Ovary (tissue), 3 donors: ENCODE measurements around the gene ISYNA1.

Source experiments
- EP300 ChIP-seq: sonication (generic); formaldehyde crosslinking; IDR thresholded peaks from one replicate; pipeline ENCODE4 v1.6.1; 2017; ENCODE audit warnings: antibody characterized with exemption
- POLR2A ChIP-seq: fragments of 450-650 bp; IDR thresholded peaks from one replicate; pipeline ENCODE4 v1.6.1; 2017; ENCODE audit warnings: antibody characterized with exemption, mild to moderate bottlenecking, moderate library complexity
- TF ChIP-seq, protein P1 (sequence below), 3 donors: fragments of 450-650 bp in 2 of 3; fragments of 200-600 bp in 1 of 3; IDR thresholded peaks; one replicate each; pipeline versions ENCODE4 v1.5.1 to v1.8.0; 2016 to 2022; ENCODE audit warnings: antibody characterized with exemption in 3 of 3, mild to moderate bottlenecking in 1 of 3
- donor health status: DM: no; HTN: no; CAD: no.

- TF ChIP-seq, protein P1, sequence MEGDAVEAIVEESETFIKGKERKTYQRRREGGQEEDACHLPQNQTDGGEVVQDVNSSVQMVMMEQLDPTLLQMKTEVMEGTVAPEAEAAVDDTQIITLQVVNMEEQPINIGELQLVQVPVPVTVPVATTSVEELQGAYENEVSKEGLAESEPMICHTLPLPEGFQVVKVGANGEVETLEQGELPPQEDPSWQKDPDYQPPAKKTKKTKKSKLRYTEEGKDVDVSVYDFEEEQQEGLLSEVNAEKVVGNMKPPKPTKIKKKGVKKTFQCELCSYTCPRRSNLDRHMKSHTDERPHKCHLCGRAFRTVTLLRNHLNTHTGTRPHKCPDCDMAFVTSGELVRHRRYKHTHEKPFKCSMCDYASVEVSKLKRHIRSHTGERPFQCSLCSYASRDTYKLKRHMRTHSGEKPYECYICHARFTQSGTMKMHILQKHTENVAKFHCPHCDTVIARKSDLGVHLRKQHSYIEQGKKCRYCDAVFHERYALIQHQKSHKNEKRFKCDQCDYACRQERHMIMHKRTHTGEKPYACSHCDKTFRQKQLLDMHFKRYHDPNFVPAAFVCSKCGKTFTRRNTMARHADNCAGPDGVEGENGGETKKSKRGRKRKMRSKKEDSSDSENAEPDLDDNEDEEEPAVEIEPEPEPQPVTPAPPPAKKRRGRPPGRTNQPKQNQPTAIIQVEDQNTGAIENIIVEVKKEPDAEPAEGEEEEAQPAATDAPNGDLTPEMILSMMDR (IDR thresholded peaks at IDR 0.05) = no peak
- no peak for TF ChIP-seq POLR2A
- no peak for TF ChIP-seq EP300
Observed at GRCh38 chr19:18460900-18461299, 23.0 kb upstream of the ISYNA1 start.
